OCI-LY1 (cell line): ENCODE data around the gene TPSD1.

Source experiments
- H2AFZ ChIP-seq: fragments of 200-600 bp; sonication (generic), shearing (Covaris generic); 2 replicates; pipeline ENCODE4 v1.6.0; 2014; ENCODE audit warnings: antibody characterized with exemption, mild to moderate bottlenecking, low read length
- H3F3A ChIP-seq: fragments of 200-600 bp; sonication (generic), shearing (Covaris generic); 2 replicates; pipeline ENCODE4 v1.6.0; 2014; ENCODE audit warnings: mild to moderate bottlenecking, antibody characterized with exemption, low read length, moderate library complexity; ENCODE audit not compliant: insufficient read depth
- H3K27ac ChIP-seq: fragments of 200-600 bp; sonication (generic); 2 replicates; pipeline ENCODE4 v1.5.1; 2014; ENCODE audit warnings: low read length, mixed run types, mild to moderate bottlenecking, low read depth; ENCODE audit not compliant: poor library complexity, severe bottlenecking
- H3K27me3 ChIP-seq: fragments of 200-600 bp; sonication (generic); 2 replicates; pipeline ENCODE4 v1.6.0; 2014; ENCODE audit warnings: antibody characterized with exemption, mild to moderate bottlenecking, low read length, moderate library complexity; ENCODE audit not compliant: insufficient read depth
- H3K36me3 ChIP-seq: fragments of 200-600 bp; sonication (generic); 2 replicates; pipeline ENCODE4 v1.6.1; 2014; ENCODE audit warnings: mild to moderate bottlenecking, antibody characterized with exemption, low read length, moderate library complexity, mixed read lengths; ENCODE audit not compliant: insufficient read depth
- H3K4me1 ChIP-seq: fragments of 200-600 bp; sonication (generic); 2 replicates; pipeline ENCODE4 v1.5.1; 2014; ENCODE audit warnings: mild to moderate bottlenecking, low read length, moderate library complexity; ENCODE audit not compliant: insufficient read depth, severe bottlenecking
- H3K4me2 ChIP-seq: fragments of 200-600 bp; sonication (generic), shearing (Covaris generic); 2 replicates; pipeline ENCODE4 v1.6.1; 2014; ENCODE audit warnings: low read length
- H3K4me3 ChIP-seq: fragments of 200-600 bp; sonication (generic); 2 replicates; pipeline ENCODE4 v1.5.1; 2014; ENCODE audit warnings: low read length, low read depth, mild to moderate bottlenecking, mixed read lengths; ENCODE audit not compliant: poor library complexity, severe bottlenecking
- H3K79me2 ChIP-seq: fragments of 200-600 bp; shearing (Covaris generic); 2 replicates; pipeline ENCODE4 v1.6.1; 2016; ENCODE audit warnings: mixed run types, low read length, mixed read lengths; ENCODE audit not compliant: insufficient read depth
- H3K9ac ChIP-seq: fragments of 200-600 bp; sonication (generic), shearing (Covaris generic); 2 replicates; pipeline ENCODE4 v1.6.1; 2014; ENCODE audit warnings: mild to moderate bottlenecking, low read length, mixed read lengths
- H3K9me2 ChIP-seq: fragments of 200-600 bp; sonication (generic), shearing (Covaris generic); 2 replicates; pipeline ENCODE4 v1.6.1; 2014; ENCODE audit warnings: low read depth, mild to moderate bottlenecking, low read length, mixed read lengths
- H3K9me3 ChIP-seq: fragments of 200-600 bp; shearing (Covaris generic); 2 replicates; pipeline ENCODE4 v1.6.1; 2014; ENCODE audit warnings: low read length, mixed read lengths
- H4K20me1 ChIP-seq: fragments of 200-600 bp; sonication (generic), shearing (Covaris generic); 2 replicates; pipeline ENCODE4 v1.6.0; 2016; ENCODE audit warnings: mild to moderate bottlenecking, low read length; ENCODE audit not compliant: insufficient read depth
- EZH2 ChIP-seq: fragments of 200-600 bp; sonication (generic), shearing (Covaris generic); IDR thresholded peaks from 2 replicates; pipeline ENCODE4 v1.8.0; 2017; ENCODE audit warnings: borderline replicate concordance, mixed run types, mild to moderate bottlenecking, antibody characterized with exemption, low read length, moderate library complexity, mixed read lengths
- TF ChIP-seq, protein P1 (sequence below): fragments of 200-600 bp; sonication (generic), shearing (Covaris generic); IDR thresholded peaks from 2 replicates; pipeline ENCODE4 v1.5.1; 2017; ENCODE audit warnings: mild to moderate bottlenecking, antibody characterized with exemption, low read length, moderate library complexity, mixed read lengths

The TPSD1 gene

DNA sequence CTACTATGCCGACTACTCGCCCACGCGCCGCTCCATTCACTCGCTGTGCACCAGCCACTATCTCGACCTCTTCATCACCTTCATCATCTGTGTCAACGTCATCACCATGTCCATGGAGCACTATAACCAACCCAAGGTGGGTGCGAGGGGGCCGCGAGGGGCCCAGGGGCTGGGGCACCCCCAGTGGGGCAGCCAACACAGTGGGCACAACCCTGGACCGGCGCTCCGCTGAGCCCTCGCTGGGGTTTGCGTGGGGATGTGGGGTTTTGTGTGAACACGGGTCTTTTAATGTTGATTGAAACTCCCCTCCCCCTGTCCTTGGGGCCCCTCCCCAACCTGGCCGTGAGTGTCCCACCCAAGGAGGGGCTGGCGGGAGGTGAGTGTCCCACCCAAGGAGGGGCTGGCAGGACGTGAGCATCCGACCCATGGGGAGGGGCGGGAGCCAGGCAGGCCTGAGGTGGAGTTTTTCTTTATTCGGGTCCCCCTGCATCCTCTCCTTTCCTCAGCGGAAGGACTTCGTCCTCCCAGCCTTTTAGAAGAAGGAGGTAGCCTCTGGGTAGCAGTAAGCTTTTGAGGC lies 42.0 kb upstream of the TPSD1 start:
- H2AFZ ChIP-seq: no peak overlapping the region
- H3K9me2 ChIP-seq: no peaks in the 10 kb centered on the region
- no peaks in the 10 kb centered on the region for H3F3A ChIP-seq
- no peaks in the 10 kb centered on the region for H3K9me3 ChIP-seq
- H3K4me3 ChIP-seq: no peak overlapping the region
- H4K20me1 ChIP-seq: no peaks in the 10 kb centered on the region
- no peaks in the 10 kb centered on the region for H3K79me2 ChIP-seq
- no peak overlapping the region for H3K27ac ChIP-seq
- H3K9ac ChIP-seq: no peak overlapping the region
- no peaks in the 10 kb centered on the region for H3K27me3 ChIP-seq
- no peaks in the 10 kb centered on the region for H3K36me3 ChIP-seq
- H3K4me2 ChIP-seq: no peak overlapping the region
- H3K4me1 ChIP-seq: no peaks in the 10 kb centered on the region
- TF ChIP-seq, protein P1, sequence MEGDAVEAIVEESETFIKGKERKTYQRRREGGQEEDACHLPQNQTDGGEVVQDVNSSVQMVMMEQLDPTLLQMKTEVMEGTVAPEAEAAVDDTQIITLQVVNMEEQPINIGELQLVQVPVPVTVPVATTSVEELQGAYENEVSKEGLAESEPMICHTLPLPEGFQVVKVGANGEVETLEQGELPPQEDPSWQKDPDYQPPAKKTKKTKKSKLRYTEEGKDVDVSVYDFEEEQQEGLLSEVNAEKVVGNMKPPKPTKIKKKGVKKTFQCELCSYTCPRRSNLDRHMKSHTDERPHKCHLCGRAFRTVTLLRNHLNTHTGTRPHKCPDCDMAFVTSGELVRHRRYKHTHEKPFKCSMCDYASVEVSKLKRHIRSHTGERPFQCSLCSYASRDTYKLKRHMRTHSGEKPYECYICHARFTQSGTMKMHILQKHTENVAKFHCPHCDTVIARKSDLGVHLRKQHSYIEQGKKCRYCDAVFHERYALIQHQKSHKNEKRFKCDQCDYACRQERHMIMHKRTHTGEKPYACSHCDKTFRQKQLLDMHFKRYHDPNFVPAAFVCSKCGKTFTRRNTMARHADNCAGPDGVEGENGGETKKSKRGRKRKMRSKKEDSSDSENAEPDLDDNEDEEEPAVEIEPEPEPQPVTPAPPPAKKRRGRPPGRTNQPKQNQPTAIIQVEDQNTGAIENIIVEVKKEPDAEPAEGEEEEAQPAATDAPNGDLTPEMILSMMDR: no peak
- no peak for TF ChIP-seq EZH2

DNA sequence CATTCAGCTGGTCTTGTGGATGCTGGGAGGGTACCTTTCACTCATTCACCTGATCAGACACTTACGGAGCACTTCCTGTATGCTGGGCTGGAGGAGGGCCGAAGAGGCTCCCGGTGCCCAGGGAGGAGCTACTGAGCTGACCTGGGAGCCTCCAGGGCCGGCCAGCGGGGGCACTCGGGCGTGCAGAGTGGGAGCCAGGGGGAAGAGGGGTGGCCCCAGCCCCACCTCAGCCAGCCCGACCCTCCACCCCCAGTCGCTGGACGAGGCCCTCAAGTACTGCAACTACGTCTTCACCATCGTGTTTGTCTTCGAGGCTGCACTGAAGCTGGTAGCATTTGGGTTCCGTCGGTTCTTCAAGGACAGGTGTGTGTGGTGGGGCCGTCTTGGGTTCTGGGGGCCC lies 41.1 kb upstream of the TPSD1 start:
- Histone ChIP-seq H3K9me3 (no peaks in the 10 kb centered on the region), H2AFZ (no peak overlapping the region), H3K4me2 (no peak overlapping the region), H3K9me2 (no peaks in the 10 kb centered on the region), H4K20me1 (no peaks in the 10 kb centered on the region), H3K9ac (no peak overlapping the region), H3K27ac (no peak overlapping the region), H3K4me1 (no peaks in the 10 kb centered on the region), H3K79me2 (no peaks in the 10 kb centered on the region), H3K27me3 (no peaks in the 10 kb centered on the region), H3F3A (no peaks in the 10 kb centered on the region), H3K4me3 (no peak overlapping the region), H3K36me3 (no peaks in the 10 kb centered on the region)
- TF ChIP-seq, protein P1: no peak
- TF ChIP-seq EZH2: no peak

DNA sequence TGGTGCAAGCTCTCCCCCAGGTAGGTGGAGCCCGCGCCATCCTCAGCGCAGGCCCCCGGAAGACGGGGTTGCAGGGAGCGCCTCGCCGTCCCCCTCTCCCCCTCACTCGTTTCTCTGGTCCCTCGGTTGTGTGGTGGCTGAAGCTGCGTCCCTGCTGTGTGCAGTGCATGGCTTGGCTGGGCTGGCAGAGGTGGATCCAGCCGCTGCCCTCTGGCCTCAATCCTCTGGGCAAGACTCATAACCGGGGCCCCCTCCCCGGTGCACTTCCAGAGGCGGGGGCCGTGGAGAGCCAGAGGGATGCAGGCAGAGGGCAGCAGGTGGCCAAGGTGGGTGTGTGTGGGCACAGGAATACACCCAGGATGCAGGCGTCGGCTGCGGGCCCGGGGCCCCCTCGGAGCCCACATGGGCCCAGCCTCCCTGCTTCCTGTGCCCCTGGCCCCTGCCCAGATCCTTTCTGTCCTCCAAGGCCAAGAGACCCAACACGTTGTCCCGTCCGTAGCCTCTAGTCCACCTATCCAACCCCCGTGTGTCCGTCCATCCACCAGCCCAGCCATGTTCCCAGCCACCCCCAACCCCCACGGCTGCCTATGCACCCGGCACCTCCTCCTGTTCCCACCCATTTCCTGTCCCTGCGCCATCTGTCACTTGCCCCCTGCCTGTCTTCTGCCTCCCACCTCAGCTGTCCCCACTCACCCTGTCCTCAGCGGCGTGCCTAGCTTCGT lies 40.1 kb upstream of the TPSD1 start:
- no peak overlapping the region for H3K9ac ChIP-seq
- TF ChIP-seq, protein P1: no peak
- no peak for TF ChIP-seq EZH2
- H3K79me2 ChIP-seq: no peaks in the 10 kb centered on the region
- H3F3A ChIP-seq: no peaks in the 10 kb centered on the region
- no peak overlapping the region for H3K4me2 ChIP-seq
- no peak overlapping the region for H3K4me3 ChIP-seq
- no peaks in the 10 kb centered on the region for H3K27me3 ChIP-seq
- H4K20me1 ChIP-seq: no peaks in the 10 kb centered on the region
- H2AFZ ChIP-seq: no peak overlapping the region
- no peaks in the 10 kb centered on the region for H3K4me1 ChIP-seq
- H3K9me3 ChIP-seq: no peaks in the 10 kb centered on the region
- no peaks in the 10 kb centered on the region for H3K36me3 ChIP-seq
- H3K9me2 ChIP-seq: no peaks in the 10 kb centered on the region
- no peak overlapping the region for H3K27ac ChIP-seq
